H9 (cell line): Measurements from ENCODE around the gene PLA2G2F. TPM values are rescaled to one million over a fixed set of nuclear protein-coding genes. Genes with fewer than 3 reads are reported as not detected.

Source experiments
- DNase-seq: peaks from one replicate; pipeline ENCODE4 v3.0.0-alpha.2; 2017
- H2AFZ ChIP-seq: one replicate; pipeline ENCODE4 v1.6.1; 2013; ENCODE audit warnings: mild to moderate bottlenecking, low read length, control low read depth, moderate library complexity
- H2AK5ac ChIP-seq: 2 replicates; pipeline ENCODE4 v1.6.1; 2013; ENCODE audit warnings: low read length, control low read depth, mixed read lengths; ENCODE audit not compliant: insufficient read length
- H2BK120ac ChIP-seq: one replicate; pipeline ENCODE4 v1.6.1; 2013; ENCODE audit warnings: low read depth, mild to moderate bottlenecking, low read length, control low read depth, inconsistent platforms; ENCODE audit not compliant: poor library complexity, severe bottlenecking
- H2BK12ac ChIP-seq: 2 replicates; pipeline ENCODE4 v1.6.1; 2013; ENCODE audit warnings: low read length, control low read depth, mixed read lengths, low read depth; ENCODE audit not compliant: insufficient read length
- H2BK15ac ChIP-seq: 2 replicates; pipeline ENCODE4 v1.6.1; 2013; ENCODE audit warnings: low read depth, low read length, control low read depth
- H2BK20ac ChIP-seq: one replicate; pipeline ENCODE4 v1.6.1; 2013; ENCODE audit warnings: low read depth, mild to moderate bottlenecking, low read length, control low read depth, inconsistent platforms; ENCODE audit not compliant: poor library complexity, severe bottlenecking
- H2BK5ac ChIP-seq: 2 replicates; pipeline ENCODE4 v1.6.1; 2013; ENCODE audit warnings: low read length, control low read depth, mixed read lengths; ENCODE audit not compliant: insufficient read length
- H3K14ac ChIP-seq: 2 replicates; pipeline ENCODE4 v1.6.1; 2013; ENCODE audit warnings: low read length, control low read depth; ENCODE audit not compliant: insufficient read depth
- H3K18ac ChIP-seq: 2 replicates; pipeline ENCODE4 v1.6.1; 2013; ENCODE audit warnings: low read depth, mild to moderate bottlenecking, mixed read lengths, low read length, control low read depth; ENCODE audit not compliant: insufficient read length
- H3K23ac ChIP-seq: 2 replicates; pipeline ENCODE4 v1.6.1; 2013; ENCODE audit warnings: low read length, control low read depth, mixed read lengths, low read depth; ENCODE audit not compliant: insufficient read length
- H3K23me2 ChIP-seq: 2 replicates; pipeline ENCODE4 v1.6.1; 2013; ENCODE audit warnings: low read depth, mild to moderate bottlenecking, mixed read lengths, low read length, control low read depth; ENCODE audit not compliant: insufficient read length, poor library complexity, severe bottlenecking
- H3K27ac ChIP-seq: 2 replicates; pipeline ENCODE4 v1.5.1; 2013; ENCODE audit warnings: low read length, control low read depth, mixed read lengths, low read depth; ENCODE audit not compliant: insufficient read length
- H3K27me3 ChIP-seq: 2 replicates; pipeline ENCODE4 v1.6.1; 2013; ENCODE audit warnings: low read length, control low read depth, inconsistent platforms; ENCODE audit not compliant: insufficient read depth
- H3K4ac ChIP-seq: 2 replicates; pipeline ENCODE4 v1.6.1; 2013; ENCODE audit warnings: low read depth, mild to moderate bottlenecking, control low read depth, inconsistent platforms, low read length, moderate library complexity
- H3K4me1 ChIP-seq: 2 replicates; pipeline ENCODE4 v1.6.1; 2013; ENCODE audit warnings: low read length, control low read depth, inconsistent platforms; ENCODE audit not compliant: insufficient read depth
- H3K4me2 ChIP-seq: 2 replicates; pipeline ENCODE4 v1.6.1; 2013; ENCODE audit warnings: low read length, control low read depth, mixed read lengths; ENCODE audit not compliant: insufficient read length, insufficient read depth
- H3K56ac ChIP-seq: 2 replicates; pipeline ENCODE4 v1.6.1; 2013; ENCODE audit warnings: low read depth, mild to moderate bottlenecking, mixed read lengths, low read length, control low read depth; ENCODE audit not compliant: insufficient read length
- H3K79me1 ChIP-seq: 2 replicates; pipeline ENCODE4 v1.6.1; 2013; ENCODE audit warnings: low read depth, mild to moderate bottlenecking, moderate library complexity, low read length, control low read depth, inconsistent platforms; ENCODE audit not compliant: insufficient read depth, poor library complexity, severe bottlenecking
- H3K79me2 ChIP-seq: 2 replicates; pipeline ENCODE4 v1.6.1; 2013; ENCODE audit warnings: low read length, control low read depth, inconsistent platforms; ENCODE audit not compliant: insufficient read depth
- H3K9ac ChIP-seq: 2 replicates; pipeline ENCODE4 v1.6.1; 2013; ENCODE audit warnings: low read length, control low read depth, mixed read lengths; ENCODE audit not compliant: insufficient read length; ENCODE audit errors: extremely low read depth
- H3K9me3 ChIP-seq: one replicate; pipeline ENCODE4 v1.6.1; 2013; ENCODE audit warnings: low read depth, low read length, inconsistent platforms; ENCODE audit not compliant: control insufficient read depth
- H3T11ph ChIP-seq: one replicate; pipeline ENCODE4 v1.6.1; 2013; ENCODE audit warnings: mild to moderate bottlenecking, low read length, control low read depth, inconsistent platforms
- H4K20me1 ChIP-seq: one replicate; pipeline ENCODE4 v1.6.1; 2013; ENCODE audit not compliant: control insufficient read depth, insufficient read length, insufficient read depth
- H4K5ac ChIP-seq: 2 replicates; pipeline ENCODE4 v1.6.1; 2013; ENCODE audit warnings: low read depth, mild to moderate bottlenecking, mixed read lengths, low read length, control low read depth; ENCODE audit not compliant: insufficient read length
- H4K8ac ChIP-seq: replicated peaks from 2 replicates; pipeline ENCODE4 v1.6.1; 2013; ENCODE audit warnings: low read length, control low read depth, mixed read lengths, low read depth; ENCODE audit not compliant: insufficient read length
- H4K91ac ChIP-seq: 2 replicates; pipeline ENCODE4 v1.6.1; 2013; ENCODE audit warnings: low read depth, mild to moderate bottlenecking, moderate library complexity, mixed read lengths, low read length, control low read depth; ENCODE audit not compliant: insufficient read length
- H3K27ac Mint-ChIP-seq, 3 experiments: 2 replicates in 2 of 3; 3 replicates in 1 of 3; pipeline ENCODE4 v1.8.0; 2020 to 2021; ENCODE audit warnings: mixed read lengths in 3 of 3, mild to moderate bottlenecking in 1 of 3, moderate library complexity in 1 of 3
- H3K27me3 Mint-ChIP-seq: 2 replicates; pipeline ENCODE4 v1.8.0; 2021; ENCODE audit warnings: low read depth, mild to moderate bottlenecking, moderate library complexity, mixed read lengths
- H3K36me3 Mint-ChIP-seq, 3 experiments: 2 replicates in 2 of 3; 3 replicates in 1 of 3; pipeline ENCODE4 v1.8.0; 2020 to 2021; ENCODE audit warnings: low read depth in 3 of 3, mixed read lengths in 3 of 3; ENCODE audit not compliant: insufficient read depth in 1 of 3
- H3K4me1 Mint-ChIP-seq, 2 experiments: 2 replicates each; pipeline ENCODE4 v1.8.0; 2020; ENCODE audit warnings: mixed read lengths in 2 of 2
- H3K4me3 Mint-ChIP-seq, 2 experiments: 2 replicates in 1 of 2; 3 replicates in 1 of 2; pipeline ENCODE4 v1.8.0; 2020 to 2021; ENCODE audit warnings: mild to moderate bottlenecking in 2 of 2, mixed read lengths in 2 of 2, moderate library complexity in 1 of 2
- H3K9me3 Mint-ChIP-seq, 2 experiments: 2 replicates in 1 of 2; 3 replicates in 1 of 2; pipeline ENCODE4 v1.8.0; 2020; ENCODE audit warnings: mild to moderate bottlenecking in 2 of 2, mixed read lengths in 2 of 2, moderate library complexity in 1 of 2
- WGBS: extraction: QIAGEN DNeasy Blood & Tissue Kit; methylation state at CpG from one replicate; pipeline ENCODE4 v1.1.7; 2013; ENCODE audit warnings: missing lambda C conversion rate, low lambda C conversion rate, mixed read lengths; ENCODE audit not compliant: insufficient read length; ENCODE audit errors: extremely low coverage; 5-methylcytosine and 5-hydroxymethylcytosine counted together
- total RNA-seq: library from RNA; stranded (reverse); gene quantifications from 2 replicates; pipeline ENCODE4 v1.2.1, GENCODE V29; 2021
- TF ChIP-seq, protein P1 (sequence below): fragments of 200-600 bp; sonication (generic); conservative IDR thresholded peaks from 3 replicates; pipeline ENCODE4 v1.8.0; 2021; ENCODE audit warnings: antibody characterized with exemption, mild to moderate bottlenecking

PLA2G2F gene
- total RNA-seq, 1 experiment from 2014 or later, result not detected

DNA sequence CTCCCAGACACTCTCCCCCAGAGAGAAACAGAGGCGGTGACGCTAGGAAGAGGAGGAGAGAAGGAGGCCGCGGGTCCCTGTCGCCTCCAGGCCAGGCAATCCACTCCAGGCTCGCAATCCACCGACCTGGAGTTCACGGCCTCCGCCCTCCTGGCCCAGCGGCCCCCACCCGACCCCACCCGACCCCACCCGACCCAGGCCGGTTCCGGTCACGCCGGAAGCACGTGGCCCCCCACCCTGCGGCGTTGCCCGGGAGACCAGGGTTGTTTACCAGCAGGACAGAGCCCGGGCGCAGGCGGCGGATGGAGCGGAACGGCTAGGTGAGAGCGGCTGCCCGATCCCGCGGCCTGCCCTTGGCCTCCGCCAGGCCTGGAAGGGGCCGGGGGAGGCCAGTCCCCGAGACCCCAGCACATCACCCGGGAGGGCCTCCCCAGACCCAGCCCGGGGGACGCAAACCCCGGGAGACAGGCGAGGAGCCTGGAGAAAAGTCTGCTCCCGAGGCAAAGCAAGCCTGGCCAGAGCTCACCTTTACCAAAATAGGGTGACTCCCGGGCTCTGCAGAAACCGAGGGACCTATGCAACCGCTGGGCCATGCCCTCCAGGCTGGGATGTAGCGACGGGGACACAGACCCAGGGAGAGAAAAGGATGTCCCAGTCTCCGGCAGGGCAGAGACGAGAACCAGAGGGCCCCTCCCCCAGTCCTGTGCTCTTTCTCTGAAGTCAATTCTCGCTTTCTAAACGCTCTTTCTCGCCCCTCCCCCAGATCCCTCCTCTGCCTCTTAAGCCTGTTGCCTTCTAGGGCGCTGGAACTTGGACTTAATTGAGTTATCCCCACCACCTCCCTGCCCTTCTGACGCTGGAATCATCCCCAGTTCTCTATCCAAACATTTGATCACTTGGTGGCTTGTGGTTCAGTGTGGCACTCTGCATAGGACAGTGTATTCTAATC, 47.0 kb downstream of the PLA2G2F start, which contains the start of the genes PLA2G2C and UBXN10:
PLA2G2C (minus strand) TSS at position 685 of the 949 bp plus-strand sequence. CDS start 9,155 bp downstream, outside the sequence.
UBXN10 (plus strand) TSS at position 263 of the 949 bp plus-strand sequence. CDS start 4,466 bp downstream, outside the sequence.
- Histone ChIP-seq H3K27me3 (no peaks in the 10 kb centered on the region; the same call in 1 of the 2 replicates), H2BK15ac (no peak within 1 kb of the TSS), H2BK120ac (peak within 1 kb of the TSS; percentile 63), H3K18ac (peak within 1 kb of the TSS; percentile 89), H3K23ac (no peak within 1 kb of the TSS), H3K79me2 (no peaks in the 10 kb centered on the region), H2AK5ac (no peak within 1 kb of the TSS), H3K79me1 (no peaks in the 10 kb centered on the region), H3K4me2 (peak within 1 kb of the TSS; percentile 90), H2BK20ac (no peak within 1 kb of the TSS), H3K23me2 (peaks cover 6% of the 10 kb centered on the region), H2BK12ac (peak within 1 kb of the TSS; percentile 28), H4K8ac (no peak within 1 kb of the TSS), H3T11ph (no peak within 1 kb of the TSS), H4K20me1 (no peaks in the 10 kb centered on the region), H2AFZ (no peak within 1 kb of the TSS), H3K9ac (no peak within 1 kb of the TSS), H3K4me1 (0 out of 2 replicates have a peak, but pooled peaks cover 3% of the 10 kb centered on the region), H4K91ac (peak within 1 kb of the TSS; percentile 70), H3K56ac (no peak within 1 kb of the TSS), H3K4ac (no peak within 1 kb of the TSS), H4K5ac (no peak within 1 kb of the TSS), H3K14ac (peak within 1 kb of the TSS; percentile 92; the same call in 1 of the 2 replicates), H3K27ac (no peak within 1 kb of the TSS), H3K9me3 (no peaks in the 10 kb centered on the region), H2BK5ac (no peak within 1 kb of the TSS)
- H3K9me3 Mint-ChIP-seq, result peaks cover 0 to 3% of the 10 kb centered on the region in 2 experiments; a peak in 3 of 5 replicates
- H3K4me1 Mint-ChIP-seq, result peaks cover 20 to 21% of the 10 kb centered on the region in 2 experiments
- peak within 1 kb of the TSS in 2 of 3 experiments; percentile 76 to 81; a peak in 2 of 7 replicates for H3K27ac Mint-ChIP-seq
- DNase-seq, result peak; percentile 74
- no CpG with 5 or more reads among the region's 52 CpGs for WGBS
- H3K36me3 Mint-ChIP-seq, result no peaks in the 10 kb centered on the region
- H3K27me3 Mint-ChIP-seq, result peaks cover 86% of the 10 kb centered on the region
- peak within 1 kb of the TSS; percentile 70 to 86 for H3K4me3 Mint-ChIP-seq
- TF ChIP-seq, protein P1, sequence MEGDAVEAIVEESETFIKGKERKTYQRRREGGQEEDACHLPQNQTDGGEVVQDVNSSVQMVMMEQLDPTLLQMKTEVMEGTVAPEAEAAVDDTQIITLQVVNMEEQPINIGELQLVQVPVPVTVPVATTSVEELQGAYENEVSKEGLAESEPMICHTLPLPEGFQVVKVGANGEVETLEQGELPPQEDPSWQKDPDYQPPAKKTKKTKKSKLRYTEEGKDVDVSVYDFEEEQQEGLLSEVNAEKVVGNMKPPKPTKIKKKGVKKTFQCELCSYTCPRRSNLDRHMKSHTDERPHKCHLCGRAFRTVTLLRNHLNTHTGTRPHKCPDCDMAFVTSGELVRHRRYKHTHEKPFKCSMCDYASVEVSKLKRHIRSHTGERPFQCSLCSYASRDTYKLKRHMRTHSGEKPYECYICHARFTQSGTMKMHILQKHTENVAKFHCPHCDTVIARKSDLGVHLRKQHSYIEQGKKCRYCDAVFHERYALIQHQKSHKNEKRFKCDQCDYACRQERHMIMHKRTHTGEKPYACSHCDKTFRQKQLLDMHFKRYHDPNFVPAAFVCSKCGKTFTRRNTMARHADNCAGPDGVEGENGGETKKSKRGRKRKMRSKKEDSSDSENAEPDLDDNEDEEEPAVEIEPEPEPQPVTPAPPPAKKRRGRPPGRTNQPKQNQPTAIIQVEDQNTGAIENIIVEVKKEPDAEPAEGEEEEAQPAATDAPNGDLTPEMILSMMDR, result no peak
